B cell (primary cell): ENCODE measurements around the gene KLRD1.

ENCODE experiments used
- EZH2 ChIP-seq: IDR thresholded peaks from 2 replicates; pipeline ENCODE4 v1.6.1; 2012; ENCODE audit warnings: borderline replicate concordance, low read depth, mild to moderate bottlenecking, moderate library complexity, low read length; ENCODE audit not compliant: insufficient read depth, poor library complexity, severe bottlenecking
- TF ChIP-seq, protein P1 (sequence below): fragments of 200-600 bp; IDR thresholded peaks from one replicate; pipeline ENCODE4 v1.8.0; 2022; ENCODE audit warnings: antibody characterized with exemption, mild to moderate bottlenecking

DNA sequence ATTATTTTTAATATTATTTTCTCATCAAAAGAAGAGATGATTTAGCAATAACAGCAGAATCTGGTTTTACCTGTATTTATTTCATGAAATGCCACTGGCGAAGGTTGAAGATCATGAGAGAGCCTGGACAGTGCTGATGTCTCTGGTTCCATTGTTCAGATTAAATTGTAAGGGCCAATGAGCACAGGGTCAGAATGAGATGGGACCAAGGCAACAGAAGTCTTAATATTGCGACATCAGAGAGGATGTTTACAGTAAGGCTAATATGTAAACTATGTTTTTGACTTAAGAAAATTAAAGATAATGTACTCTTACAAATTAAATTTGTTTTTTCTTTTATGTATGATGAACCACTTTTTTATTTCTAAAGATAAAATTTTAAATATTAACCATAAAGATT, 35.2 kb upstream of the KLRD1 start:
- TF ChIP-seq, protein P1, sequence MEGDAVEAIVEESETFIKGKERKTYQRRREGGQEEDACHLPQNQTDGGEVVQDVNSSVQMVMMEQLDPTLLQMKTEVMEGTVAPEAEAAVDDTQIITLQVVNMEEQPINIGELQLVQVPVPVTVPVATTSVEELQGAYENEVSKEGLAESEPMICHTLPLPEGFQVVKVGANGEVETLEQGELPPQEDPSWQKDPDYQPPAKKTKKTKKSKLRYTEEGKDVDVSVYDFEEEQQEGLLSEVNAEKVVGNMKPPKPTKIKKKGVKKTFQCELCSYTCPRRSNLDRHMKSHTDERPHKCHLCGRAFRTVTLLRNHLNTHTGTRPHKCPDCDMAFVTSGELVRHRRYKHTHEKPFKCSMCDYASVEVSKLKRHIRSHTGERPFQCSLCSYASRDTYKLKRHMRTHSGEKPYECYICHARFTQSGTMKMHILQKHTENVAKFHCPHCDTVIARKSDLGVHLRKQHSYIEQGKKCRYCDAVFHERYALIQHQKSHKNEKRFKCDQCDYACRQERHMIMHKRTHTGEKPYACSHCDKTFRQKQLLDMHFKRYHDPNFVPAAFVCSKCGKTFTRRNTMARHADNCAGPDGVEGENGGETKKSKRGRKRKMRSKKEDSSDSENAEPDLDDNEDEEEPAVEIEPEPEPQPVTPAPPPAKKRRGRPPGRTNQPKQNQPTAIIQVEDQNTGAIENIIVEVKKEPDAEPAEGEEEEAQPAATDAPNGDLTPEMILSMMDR: no peak
- TF ChIP-seq EZH2: no peak
